Karpas-422 (cell line): ENCODE measurements around the gene HSD3B7. TPM values are rescaled to one million over a fixed set of nuclear protein-coding genes. Genes with fewer than 3 reads are reported as not detected.

Experiments used
- small RNA-seq: library from RNA; depleted of rRNA; stranded (forward); fragments of <200 nt; gene quantifications from one replicate; pipeline ENCODE3, GENCODE V24; 2014
- total RNA-seq: library from RNA; depleted of rRNA; stranded (reverse); fragments of >200 nt; shearing (Covaris generic); gene quantifications from 2 replicates; pipeline ENCODE4 v1.2.3, GENCODE V29; 2014; ENCODE audit warnings: low replicate concordance; rRNA removed

HSD3B7 gene
- total RNA-seq, 1 experiment from 2014 or later = 2.7 TPM

Small RNAs within 50 kb of the gene (small RNA-seq; reads per million reads assigned to genes)
- not detected for gene AC135048.1

Other genes starting within 250 kb of the HSD3B7 start
- gene PHKG2, start 236.8 kb upstream of the HSD3B7 start, total RNA-seq = 32.3 and 35.5 TPM in 2 replicates
- gene CFAP119, start 223.1 kb upstream of the HSD3B7 start, total RNA-seq = 8.9 and 15.0 TPM in 2 replicates
- 57.9 and 66.4 TPM in 2 replicates for gene RNF40, start 222.9 kb upstream of the HSD3B7 start, total RNA-seq
- gene ZNF629, start 198.0 kb upstream of the HSD3B7 start, total RNA-seq = 4.8 and 6.3 TPM in 2 replicates
- 27.4 and 59.7 TPM in 2 replicates for gene BCL7C, start 91.1 kb upstream of the HSD3B7 start, total RNA-seq
- gene CTF1, start 88.6 kb upstream of the HSD3B7 start, total RNA-seq = 0.94 and 1.1 TPM in 2 replicates
- 24.5 and 59.5 TPM in 2 replicates for gene FBXL19, start 61.6 kb upstream of the HSD3B7 start, total RNA-seq
- gene ORAI3, start 36.1 kb upstream of the HSD3B7 start, total RNA-seq = 34.0 and 60.7 TPM in 2 replicates
- gene SETD1A, start 27.5 kb upstream of the HSD3B7 start, total RNA-seq = 3.8 and 4.3 TPM in 2 replicates
- gene STX1B, start 25.4 kb downstream of the HSD3B7 start, total RNA-seq = 0.07 and 0.11 TPM in 2 replicates
- gene STX4, start 48.4 kb downstream of the HSD3B7 start, total RNA-seq = 16.6 and 16.7 TPM in 2 replicates
- 6.0 and 7.7 TPM in 2 replicates for gene ZNF668, start 89.0 kb downstream of the HSD3B7 start, total RNA-seq
- 22.0 and 23.3 TPM in 2 replicates for gene ZNF646, start 89.2 kb downstream of the HSD3B7 start, total RNA-seq
- gene PRSS53, start 103.7 kb downstream of the HSD3B7 start, total RNA-seq = 3.2 and 4.0 TPM in 2 replicates
- 70.2 and 93.9 TPM in 2 replicates for gene VKORC1, start 109.6 kb downstream of the HSD3B7 start, total RNA-seq
- 28.4 and 37.5 TPM in 2 replicates for gene BCKDK, start 123.2 kb downstream of the HSD3B7 start, total RNA-seq
- gene KAT8, start 132.5 kb downstream of the HSD3B7 start, total RNA-seq = 37.2 and 42.7 TPM in 2 replicates
- gene PRSS8, start 150.5 kb downstream of the HSD3B7 start, total RNA-seq = not detected in 2 replicates
- gene PRSS36, start 164.9 kb downstream of the HSD3B7 start, total RNA-seq = not detected in 2 replicates
- gene FUS, start 194.9 kb downstream of the HSD3B7 start, total RNA-seq = 51.4 and 61.7 TPM in 2 replicates
- 78.0 and 206 TPM in 2 replicates for gene PYCARD, start 217.6 kb downstream of the HSD3B7 start, total RNA-seq
- gene TRIM72, start 228.9 kb downstream of the HSD3B7 start, total RNA-seq = not detected in 2 replicates
- gene PYDC1, start 231.9 kb downstream of the HSD3B7 start, total RNA-seq = not detected in 2 replicates